SHP77 treated with DMSO at 0.1 percent for 48 hours (cell line): Measurements from ENCODE around the gene DCPS.
A peak's percentile ranks its signal among the peaks of the same experiment; 100 is the strongest.
"Not testable (repeated sequence)": the region's sequence is repeated elsewhere in the genome, so short reads cannot be mapped to it uniquely, and the experiment has no call there.

Source experiments
- DNase-seq: peaks from one replicate; lab custom pipeline; 2025; lab: John Stamatoyannopoulos, UW

The DCPS gene

GRCh38 chr11:126360049-126360446 lies 56.2 kb downstream of the DCPS start:
- no peak for DNase-seq

GRCh38 chr11:126361400-126361799 lies 57.5 kb downstream of the DCPS start:
- DNase-seq, result no peak

- no peak for DNase-seq
Observed at GRCh38 chr11:126362879-126363655, 59.2 kb downstream of the DCPS start.

- DNase-seq, result no peak
Observed at GRCh38 chr11:126363706-126364248, 59.9 kb downstream of the DCPS start.

- not testable (repeated sequence) for DNase-seq
Observed at GRCh38 chr11:126364735-126365134, 60.9 kb downstream of the DCPS start.

GRCh38 chr11:126365508-126365907 lies 61.6 kb downstream of the DCPS start:
- not testable (repeated sequence) for DNase-seq

GRCh38 chr11:126366064-126366822 lies 62.4 kb downstream of the DCPS start:
- no peak for DNase-seq

GRCh38 chr11:126366823-126367654 lies 63.2 kb downstream of the DCPS start:
- not testable (repeated sequence) for DNase-seq

GRCh38 chr11:126367806-126368205 lies 63.9 kb downstream of the DCPS start:
- DNase-seq, result not testable (repeated sequence)

GRCh38 chr11:126368336-126369119 lies 64.7 kb downstream of the DCPS start:
- DNase-seq, result peak; percentile 37

GRCh38 chr11:126370016-126370415 lies 66.2 kb downstream of the DCPS start:
- DNase-seq, result no peak

GRCh38 chr11:126371595-126371994 lies 67.7 kb downstream of the DCPS start:
- no peak for DNase-seq

- DNase-seq, result not testable (repeated sequence)
Observed at GRCh38 chr11:126373389-126374066, 69.7 kb downstream of the DCPS start.

- DNase-seq, result not testable (repeated sequence)
Observed at GRCh38 chr11:126374562-126375300, 70.9 kb downstream of the DCPS start.

- DNase-seq, result no peak
Observed at GRCh38 chr11:126375726-126376125, 71.9 kb downstream of the DCPS start.

- no peak for DNase-seq
Observed at GRCh38 chr11:126378763-126379162, 74.9 kb downstream of the DCPS start.

- DNase-seq, result no peak
Observed at GRCh38 chr11:126380909-126381308, 77.0 kb downstream of the DCPS start.

GRCh38 chr11:126381960-126382359 lies 78.1 kb downstream of the DCPS start:
- DNase-seq, result not testable (repeated sequence)

GRCh38 chr11:126382641-126383040 lies 78.8 kb downstream of the DCPS start:
- not testable (repeated sequence) for DNase-seq
